ENCODE results near the gene TIMP3.

Gene TIMP3

GRCh38 chr22:32836280-32837123, 35.0 kb downstream of the TIMP3 start:
- Histone ChIP-seq H3F3A (ENCODE audit: insufficient read depth, low read length) (no peaks in the 10 kb centered on the region), H3K27ac (ENCODE audit: low read length) (no peak overlapping the region), H4K20me1 (ENCODE audit: insufficient read depth, low read length) (no peaks in the 10 kb centered on the region), H3K9ac (ENCODE audit: low read length) (no peak overlapping the region), H3K27me3 (replicated peaks; ENCODE audit: insufficient read depth, low read length) (no peaks in the 10 kb centered on the region), H3K9me2 (replicated peaks; ENCODE audit: insufficient read depth, low read length) (no peaks in the 10 kb centered on the region), H3K9me3 (replicated peaks; ENCODE audit: insufficient read depth, low read length) (no peaks in the 10 kb centered on the region), H3K36me3 (replicated peaks; ENCODE audit: insufficient read depth, low read length) (no peaks in the 10 kb centered on the region), H3K79me2 (ENCODE audit: low read length) (no peaks in the 10 kb centered on the region), H3K4me3 (ENCODE audit: low read length) (no peak overlapping the region), H3K4me2 (ENCODE audit: low read depth, low read length) (no peak overlapping the region), H3K4me1 (ENCODE audit: low read length) (no peaks in the 10 kb centered on the region), H2AFZ (ENCODE audit: low read length) (no peak overlapping the region)
- TF ChIP-seq CTCF (IDR thresholded peaks at IDR 0.05; ENCODE audit: low read length) = peak; percentile 44
- no peak for TF ChIP-seq EZH2phosphoT487 (IDR thresholded peaks at IDR 0.05; ENCODE audit: low read length)
- no peak for TF ChIP-seq EZH2 (optimal IDR thresholded peaks at IDR 0.05; ENCODE audit: low read depth, low read length)
- DNase-seq = peak; percentile 42

- H3K4me2 ChIP-seq (ENCODE audit: low read depth, low read length) = no peak overlapping the region
Measured at GRCh38 chr22:32837142-32837541, 35.6 kb downstream of the TIMP3 start.

GRCh38 chr22:32837803-32838202, 36.3 kb downstream of the TIMP3 start:
- Histone ChIP-seq H4K20me1 (ENCODE audit: insufficient read depth, low read length) (no peaks in the 10 kb centered on the region), H3K36me3 (replicated peaks; ENCODE audit: insufficient read depth, low read length) (no peaks in the 10 kb centered on the region), H3K79me2 (ENCODE audit: low read length) (no peaks in the 10 kb centered on the region), H3K9me3 (replicated peaks; ENCODE audit: insufficient read depth, low read length) (no peaks in the 10 kb centered on the region), H3K9me2 (replicated peaks; ENCODE audit: insufficient read depth, low read length) (no peaks in the 10 kb centered on the region), H3K4me1 (ENCODE audit: low read length) (no peaks in the 10 kb centered on the region), H3K27me3 (replicated peaks; ENCODE audit: insufficient read depth, low read length) (no peaks in the 10 kb centered on the region), H3K4me2 (ENCODE audit: low read depth, low read length) (no peak overlapping the region), H3F3A (ENCODE audit: insufficient read depth, low read length) (no peaks in the 10 kb centered on the region), H3K4me3 (ENCODE audit: low read length) (no peak overlapping the region), H3K27ac (ENCODE audit: low read length) (no peak overlapping the region), H2AFZ (ENCODE audit: low read length) (no peak overlapping the region), H3K9ac (ENCODE audit: low read length) (no peak overlapping the region)
- TF ChIP-seq EZH2phosphoT487 (IDR thresholded peaks at IDR 0.05; ENCODE audit: low read length) = no peak
- no peak for DNase-seq

More at GRCh38 chr22:32837142-32837541, 35.6 kb downstream of the TIMP3 start:
- Histone ChIP-seq H3K36me3 (replicated peaks; ENCODE audit: insufficient read depth, low read length) (no peaks in the 10 kb centered on the region), H3K4me3 (ENCODE audit: low read length) (no peak overlapping the region), H3K4me1 (ENCODE audit: low read length) (no peaks in the 10 kb centered on the region), H3K9ac (ENCODE audit: low read length) (no peak overlapping the region), H3K9me3 (replicated peaks; ENCODE audit: insufficient read depth, low read length) (no peaks in the 10 kb centered on the region), H3K79me2 (ENCODE audit: low read length) (no peaks in the 10 kb centered on the region), H3K9me2 (replicated peaks; ENCODE audit: insufficient read depth, low read length) (no peaks in the 10 kb centered on the region), H4K20me1 (ENCODE audit: insufficient read depth, low read length) (no peaks in the 10 kb centered on the region), H3K27me3 (replicated peaks; ENCODE audit: insufficient read depth, low read length) (no peaks in the 10 kb centered on the region), H3F3A (ENCODE audit: insufficient read depth, low read length) (no peaks in the 10 kb centered on the region), H3K27ac (ENCODE audit: low read length) (no peak overlapping the region), H2AFZ (ENCODE audit: low read length) (no peak overlapping the region)
- no peak for DNase-seq
- TF ChIP-seq CTCF (IDR thresholded peaks at IDR 0.05; ENCODE audit: low read length) (no peak), EZH2 (optimal IDR thresholded peaks at IDR 0.05; ENCODE audit: low read depth, low read length) (no peak), EZH2phosphoT487 (IDR thresholded peaks at IDR 0.05; ENCODE audit: low read length) (no peak)

Measured in MM.1S (cell line).